ENCODE measurements around the gene CSMD2. TPM values are rescaled to one million over a fixed set of nuclear protein-coding genes. Genes with fewer than 3 reads are reported as not detected.

The CSMD2 gene
- total and polyA plus RNA-seq, 7 donors: 0.02 to 0.32 (median 0.10) TPM

DNA sequence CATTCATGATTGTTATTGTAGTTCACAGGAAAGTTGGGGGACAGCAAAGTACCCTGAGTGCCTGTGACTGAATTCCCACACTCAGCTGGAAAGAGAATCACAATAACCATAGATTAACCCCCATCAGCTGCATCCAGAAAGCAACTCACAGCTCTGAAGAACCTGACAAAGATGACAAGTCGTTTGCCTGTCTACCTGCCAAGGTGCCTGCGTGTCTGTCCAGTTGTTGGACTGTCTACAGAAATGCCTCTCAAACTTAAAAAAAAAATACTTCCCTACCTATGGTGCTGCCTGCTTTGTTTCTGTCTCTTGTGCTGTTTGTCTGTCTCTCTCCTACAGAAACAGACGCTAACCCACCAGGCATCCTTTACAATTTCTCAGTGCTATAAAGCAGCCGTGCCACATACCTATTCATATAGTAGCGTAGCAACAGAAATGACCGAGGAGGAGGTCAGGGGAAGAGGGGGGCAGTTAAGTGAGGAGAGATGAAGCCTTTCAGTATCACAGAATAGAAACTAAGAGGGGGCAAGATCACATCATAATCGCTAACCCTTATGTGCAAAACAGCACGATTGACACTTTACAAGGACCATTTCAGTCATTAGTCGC lies 455.8 kb downstream of the CSMD2 start:
- DNase-seq: no peak
- Histone ChIP-seq H3K27ac (no peak overlapping the region), H3K4me3 (no peak overlapping the region), H3K36me3 (ENCODE audit: insufficient read depth in 1 of 2, low read depth in 1 of 2) (no peaks in the 10 kb centered on the region), H3K4me1 (no peaks in the 10 kb centered on the region), H3K27me3 (ENCODE audit: insufficient read depth in 3 of 3, low read length in 2 of 3) (peaks cover 0 to 14% (median 2%) of the 10 kb centered on the region in 3 donors), H3K9me3 (no peaks in the 10 kb centered on the region)
- no peak for ATAC-seq
- TF ChIP-seq, protein P1, sequence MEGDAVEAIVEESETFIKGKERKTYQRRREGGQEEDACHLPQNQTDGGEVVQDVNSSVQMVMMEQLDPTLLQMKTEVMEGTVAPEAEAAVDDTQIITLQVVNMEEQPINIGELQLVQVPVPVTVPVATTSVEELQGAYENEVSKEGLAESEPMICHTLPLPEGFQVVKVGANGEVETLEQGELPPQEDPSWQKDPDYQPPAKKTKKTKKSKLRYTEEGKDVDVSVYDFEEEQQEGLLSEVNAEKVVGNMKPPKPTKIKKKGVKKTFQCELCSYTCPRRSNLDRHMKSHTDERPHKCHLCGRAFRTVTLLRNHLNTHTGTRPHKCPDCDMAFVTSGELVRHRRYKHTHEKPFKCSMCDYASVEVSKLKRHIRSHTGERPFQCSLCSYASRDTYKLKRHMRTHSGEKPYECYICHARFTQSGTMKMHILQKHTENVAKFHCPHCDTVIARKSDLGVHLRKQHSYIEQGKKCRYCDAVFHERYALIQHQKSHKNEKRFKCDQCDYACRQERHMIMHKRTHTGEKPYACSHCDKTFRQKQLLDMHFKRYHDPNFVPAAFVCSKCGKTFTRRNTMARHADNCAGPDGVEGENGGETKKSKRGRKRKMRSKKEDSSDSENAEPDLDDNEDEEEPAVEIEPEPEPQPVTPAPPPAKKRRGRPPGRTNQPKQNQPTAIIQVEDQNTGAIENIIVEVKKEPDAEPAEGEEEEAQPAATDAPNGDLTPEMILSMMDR (IDR thresholded peaks at IDR 0.05): no peak
- intact Hi-C loops (cut with DNase I): no loop called here
- WGBS, 3 donors: 81 to 85% (median 84%) methylated on average over 9 of the region's 9 CpGs

DNA sequence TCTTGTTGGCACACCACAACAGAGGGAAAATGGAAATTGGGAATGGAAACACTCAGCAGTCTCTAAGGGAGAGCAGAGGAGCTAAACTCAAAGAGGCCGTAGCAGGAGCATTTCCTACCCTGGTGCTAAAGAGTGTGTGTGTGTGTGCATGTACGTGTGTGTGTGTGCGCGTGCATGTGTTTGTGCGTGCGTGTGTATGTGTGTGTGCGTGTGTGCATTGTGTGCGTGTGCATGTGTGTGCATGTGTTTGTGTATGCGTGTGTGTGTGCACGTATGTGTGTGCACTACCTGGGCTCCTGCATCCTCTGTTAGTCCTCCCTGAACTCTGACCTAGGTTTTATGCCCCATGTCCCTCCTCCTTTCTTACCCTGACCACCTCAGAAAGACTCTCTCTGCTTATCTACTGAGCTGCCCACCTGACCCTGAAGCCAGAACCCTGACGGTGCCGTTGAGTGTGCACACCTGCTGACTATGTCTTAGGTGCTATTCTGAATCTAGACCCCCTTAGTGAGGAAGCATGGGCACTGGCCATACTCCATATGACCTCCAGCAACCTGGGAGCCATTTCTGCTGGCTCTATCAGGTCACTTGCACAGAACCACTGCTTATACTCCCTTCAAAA lies 458.3 kb downstream of the CSMD2 start:
- H3K27ac ChIP-seq: no peak overlapping the region
- intact Hi-C loops (cut with DNase I): no loop called here
- TF ChIP-seq, protein P1 (IDR thresholded peaks at IDR 0.05): no peak
- DNase-seq: no peak
- H3K4me1 ChIP-seq: no peaks in the 10 kb centered on the region
- peaks cover 0 to 14% (median 2%) of the 10 kb centered on the region in 3 donors for H3K27me3 ChIP-seq (ENCODE audit: insufficient read depth in 3 of 3, low read length in 2 of 3)
- 84 to 89% (median 86%) methylated on average over 12 of the region's 12 CpGs for WGBS, 3 donors
- ATAC-seq: no peak
- no peaks in the 10 kb centered on the region for H3K36me3 ChIP-seq (ENCODE audit: insufficient read depth in 1 of 2, low read depth in 1 of 2)
- H3K9me3 ChIP-seq: no peaks in the 10 kb centered on the region
- no peak overlapping the region for H3K4me3 ChIP-seq

DNA sequence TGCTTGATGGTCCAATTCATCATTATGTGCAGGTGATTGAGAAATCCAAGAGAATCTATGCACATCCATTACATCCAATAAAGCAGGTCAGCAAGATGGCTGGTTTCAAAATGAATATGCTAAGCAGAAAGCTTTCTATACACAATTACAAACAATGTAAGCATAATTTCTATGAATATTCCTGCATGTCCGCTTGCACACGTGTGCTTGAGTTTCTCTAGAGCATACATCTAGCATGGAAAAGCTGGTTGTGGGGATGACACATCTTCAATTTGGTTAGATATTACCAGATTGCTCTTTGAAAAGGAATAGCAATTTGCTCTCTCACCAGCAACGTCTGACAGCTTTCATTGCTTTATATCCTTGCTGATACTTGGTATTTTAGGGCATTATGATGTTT lies 461.6 kb downstream of the CSMD2 start:
- WGBS, 3 donors: 63 to 77% (median 72%) methylated on average over 3 of the region's 3 CpGs
- Histone ChIP-seq H3K27me3 (ENCODE audit: insufficient read depth in 3 of 3, low read length in 2 of 3) (peaks cover 0 to 9% (median 0%) of the 10 kb centered on the region in 3 donors), H3K9me3 (no peaks in the 10 kb centered on the region), H3K4me1 (no peaks in the 10 kb centered on the region), H3K4me3 (no peak overlapping the region), H3K36me3 (ENCODE audit: insufficient read depth in 1 of 2, low read depth in 1 of 2) (no peaks in the 10 kb centered on the region), H3K27ac (no peak overlapping the region)
- ATAC-seq (no peak), DNase-seq (no peak)
- TF ChIP-seq, protein P1 (IDR thresholded peaks at IDR 0.05): no peak
- intact Hi-C loops (cut with DNase I): no loop called here

DNA sequence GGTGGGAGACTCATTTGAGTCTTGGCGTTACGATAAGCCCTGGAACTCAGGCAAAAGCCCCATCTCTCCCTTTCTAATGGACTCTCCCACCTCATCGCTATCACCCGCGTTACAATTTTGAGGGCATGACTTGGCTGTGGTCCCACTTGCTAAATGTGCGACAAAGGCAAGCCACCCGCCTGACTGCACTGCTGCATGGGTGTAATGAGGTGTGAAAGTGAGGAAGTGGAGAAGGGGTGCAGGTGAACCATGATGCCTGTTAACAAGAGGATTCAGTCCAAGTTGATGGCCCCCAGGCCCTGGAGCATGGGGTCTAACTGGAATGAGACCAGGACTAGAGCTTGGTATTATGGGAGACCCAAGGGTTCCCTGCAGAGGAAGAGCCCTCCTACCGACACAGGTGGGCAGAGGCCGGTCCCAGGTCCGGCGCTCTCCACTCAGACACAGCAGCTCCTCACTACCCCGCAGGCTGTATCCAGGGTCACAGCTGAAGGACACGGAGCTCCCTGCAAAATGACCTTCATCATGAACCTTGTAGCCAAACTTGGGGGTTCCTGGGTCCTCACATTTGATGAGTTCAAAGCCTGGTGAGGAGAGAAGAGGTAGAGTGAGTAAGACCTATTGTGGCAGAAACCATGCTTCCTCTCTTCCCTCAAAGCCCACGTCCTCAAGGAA lies 466.5 kb downstream of the CSMD2 start:
- no peak for ATAC-seq
- TF ChIP-seq, protein P1 (IDR thresholded peaks at IDR 0.05): no peak
- Histone ChIP-seq H3K4me1 (no peaks in the 10 kb centered on the region), H3K36me3 (ENCODE audit: insufficient read depth in 1 of 2, low read depth in 1 of 2) (no peaks in the 10 kb centered on the region), H3K9me3 (no peaks in the 10 kb centered on the region), H3K27ac (no peak overlapping the region), H3K4me3 (no peak overlapping the region), H3K27me3 (ENCODE audit: insufficient read depth in 3 of 3, low read length in 2 of 3) (peaks cover 0 to 8% (median 0%) of the 10 kb centered on the region in 3 donors)
- intact Hi-C loops (cut with DNase I): no loop called here
- DNase-seq: no peak
- WGBS, 3 donors: 88 to 91% (median 89%) methylated on average over 14 of the region's 14 CpGs

Data from psoas muscle (tissue), 8 donors.